ENCODE measurements around the gene KIAA1549. TPM values are rescaled to one million over a fixed set of nuclear protein-coding genes. Genes with fewer than 3 reads are reported as not detected.

The KIAA1549 gene
- total RNA-seq, 1 experiment from 2014 or later = 26.6 TPM

DNA sequence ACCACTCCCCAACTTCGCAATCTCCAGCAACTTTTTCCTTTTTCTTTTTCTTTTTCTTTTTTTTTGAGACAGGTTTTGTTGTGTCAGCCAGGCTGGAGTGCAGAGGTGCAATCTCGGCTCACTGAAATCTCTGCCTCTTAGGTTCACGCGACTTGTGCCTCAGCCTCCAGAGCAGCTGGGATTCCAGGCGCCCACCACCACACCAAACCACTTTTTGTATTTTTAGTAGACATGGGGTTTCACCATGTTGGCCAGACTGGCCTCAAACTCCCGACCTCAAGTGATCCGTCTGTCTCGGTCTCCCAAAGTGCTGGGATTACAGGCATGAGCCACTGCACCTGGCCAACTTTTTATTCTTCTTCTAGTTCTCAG lies 55.0 kb downstream of the KIAA1549 start:
- no peaks in the 10 kb centered on the region for H3K27me3 ChIP-seq (ENCODE audit: insufficient read depth, low read depth)
- DNase-seq = no peak
- no peak overlapping the region for H3K4me2 ChIP-seq
- H2AFZ ChIP-seq = no peak overlapping the region
- ChIA-PET POLR2A (ENCODE audit: unreplicated experiment) (no interaction called here), CTCF (interaction anchor here (0.7 kb wide), 1 partner anchor 79 kb away, joined by 3 read pairs; no protein-coding TSS in a partner anchor)
- H3K4me3 ChIP-seq = no peak overlapping the region
- peaks cover 9% of the 10 kb centered on the region for H3K4me1 ChIP-seq (replicated peaks; ENCODE audit: insufficient read depth)
- intact Hi-C loops (cut with micrococcal nuclease; ENCODE audit: unreplicated experiment) = no loop called here
- peak overlapping the region; percentile 46 for H3K27ac ChIP-seq
- H3K9me3 ChIP-seq (ENCODE audit: insufficient read depth, low read depth) = no peaks in the 10 kb centered on the region
- no TSS peak for BruUV-seq (replicated peaks)
- no peaks in the 10 kb centered on the region for H3K36me3 ChIP-seq (ENCODE audit: low read depth)
- no peaks in the 10 kb centered on the region for H3K79me2 ChIP-seq (ENCODE audit: low read depth)
- TF ChIP-seq, protein P1, sequence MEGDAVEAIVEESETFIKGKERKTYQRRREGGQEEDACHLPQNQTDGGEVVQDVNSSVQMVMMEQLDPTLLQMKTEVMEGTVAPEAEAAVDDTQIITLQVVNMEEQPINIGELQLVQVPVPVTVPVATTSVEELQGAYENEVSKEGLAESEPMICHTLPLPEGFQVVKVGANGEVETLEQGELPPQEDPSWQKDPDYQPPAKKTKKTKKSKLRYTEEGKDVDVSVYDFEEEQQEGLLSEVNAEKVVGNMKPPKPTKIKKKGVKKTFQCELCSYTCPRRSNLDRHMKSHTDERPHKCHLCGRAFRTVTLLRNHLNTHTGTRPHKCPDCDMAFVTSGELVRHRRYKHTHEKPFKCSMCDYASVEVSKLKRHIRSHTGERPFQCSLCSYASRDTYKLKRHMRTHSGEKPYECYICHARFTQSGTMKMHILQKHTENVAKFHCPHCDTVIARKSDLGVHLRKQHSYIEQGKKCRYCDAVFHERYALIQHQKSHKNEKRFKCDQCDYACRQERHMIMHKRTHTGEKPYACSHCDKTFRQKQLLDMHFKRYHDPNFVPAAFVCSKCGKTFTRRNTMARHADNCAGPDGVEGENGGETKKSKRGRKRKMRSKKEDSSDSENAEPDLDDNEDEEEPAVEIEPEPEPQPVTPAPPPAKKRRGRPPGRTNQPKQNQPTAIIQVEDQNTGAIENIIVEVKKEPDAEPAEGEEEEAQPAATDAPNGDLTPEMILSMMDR (conservative IDR thresholded peaks at IDR 0.05) = no peak
- no peak for TF ChIP-seq EZH2 (IDR thresholded peaks at IDR 0.05; ENCODE audit: low read depth)
- no peaks in the 10 kb centered on the region for H4K20me1 ChIP-seq (ENCODE audit: insufficient read depth)
- no peaks in the 10 kb centered on the region for H3K9me2 ChIP-seq (ENCODE audit: insufficient read depth)
- peaks cover 3% of the 10 kb centered on the region; the same call in 1 of the 2 replicates for H3F3A ChIP-seq (ENCODE audit: insufficient read depth, low read depth)

DNA sequence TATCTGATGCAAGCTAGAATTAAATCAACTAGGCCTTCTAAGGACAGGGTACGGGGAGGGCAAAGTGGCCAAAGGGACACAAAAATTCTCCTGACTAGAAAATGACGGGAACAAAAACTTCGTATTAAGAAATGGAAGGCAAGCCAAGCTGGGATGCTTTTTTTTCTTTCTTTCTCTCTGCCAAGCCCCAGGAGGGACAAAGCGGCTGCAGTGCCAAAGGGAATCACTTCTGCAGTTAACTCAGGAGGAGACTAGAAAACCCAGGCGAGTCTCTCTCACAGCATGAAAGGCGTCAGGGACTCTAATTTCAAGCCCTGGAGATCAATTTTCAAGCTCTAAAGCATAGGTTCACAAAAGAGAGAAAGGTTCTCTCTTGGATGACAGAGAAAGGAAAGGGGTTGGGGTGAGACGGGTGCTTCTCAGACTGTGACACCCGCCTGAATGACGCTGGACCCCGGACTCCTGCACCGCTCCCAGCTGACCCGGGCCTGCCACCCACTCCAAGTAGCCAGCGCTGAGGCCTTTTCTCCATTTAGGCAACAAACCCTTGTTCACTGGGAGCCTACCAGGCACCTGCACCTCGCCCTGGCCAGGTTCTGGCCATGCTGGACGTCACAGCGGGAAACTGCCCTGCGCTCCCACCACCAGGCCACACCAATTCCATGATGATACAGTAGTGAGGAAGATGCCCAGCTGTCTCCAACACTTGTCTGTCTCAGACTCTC lies 56.5 kb downstream of the KIAA1549 start:
- peaks cover 9% of the 10 kb centered on the region for H3K4me1 ChIP-seq (replicated peaks; ENCODE audit: insufficient read depth)
- no peak for TF ChIP-seq EZH2 (IDR thresholded peaks at IDR 0.05; ENCODE audit: low read depth)
- TF ChIP-seq, protein P1 (conservative IDR thresholded peaks at IDR 0.05) = no peak
- no peak overlapping the region for H3K27ac ChIP-seq
- H4K20me1 ChIP-seq (ENCODE audit: insufficient read depth) = no peaks in the 10 kb centered on the region
- H3K27me3 ChIP-seq (ENCODE audit: insufficient read depth, low read depth) = no peaks in the 10 kb centered on the region
- H3K79me2 ChIP-seq (ENCODE audit: low read depth) = no peaks in the 10 kb centered on the region
- no peak overlapping the region for H3K4me3 ChIP-seq
- H2AFZ ChIP-seq = no peak overlapping the region
- CTCF ChIA-PET = interaction anchor here (0.6 kb wide), 1 partner anchor 1046 kb away, joined by 3 read pairs; no protein-coding TSS in a partner anchor
- BruUV-seq (replicated peaks) = no TSS peak
- H3K36me3 ChIP-seq (ENCODE audit: low read depth) = no peaks in the 10 kb centered on the region
- no peak overlapping the region for H3K4me2 ChIP-seq
- DNase-seq = no peak
- H3K9me3 ChIP-seq (ENCODE audit: insufficient read depth, low read depth) = no peaks in the 10 kb centered on the region
- H3K9me2 ChIP-seq (ENCODE audit: insufficient read depth) = no peaks in the 10 kb centered on the region
- peaks cover 3% of the 10 kb centered on the region; the same call in 1 of the 2 replicates for H3F3A ChIP-seq (ENCODE audit: insufficient read depth, low read depth)
- POLR2A ChIA-PET (ENCODE audit: unreplicated experiment) = no interaction called here
- intact Hi-C loops (cut with micrococcal nuclease; ENCODE audit: unreplicated experiment) = no loop called here

DNA sequence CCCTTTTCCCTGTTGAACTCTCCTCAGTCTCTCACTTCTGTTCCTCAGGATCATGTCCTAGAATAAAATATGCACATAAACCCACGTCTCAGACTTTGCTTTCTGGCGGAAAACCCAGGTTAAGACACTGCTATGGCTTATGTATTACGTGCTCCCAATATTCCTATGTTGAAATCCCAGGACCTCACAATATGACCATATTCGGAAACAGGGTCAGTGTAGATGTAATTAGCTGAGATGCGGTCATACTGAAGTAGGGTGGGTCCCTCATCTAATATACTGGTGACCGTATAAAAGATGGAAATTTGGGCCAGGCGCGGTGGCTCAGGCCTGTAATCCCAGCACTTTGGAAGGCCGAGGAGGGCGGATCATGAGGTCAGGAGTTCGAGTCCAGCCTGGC lies 59.9 kb downstream of the KIAA1549 start:
- DNase-seq = no peak
- Histone ChIP-seq H3K27me3 (ENCODE audit: insufficient read depth, low read depth) (no peaks in the 10 kb centered on the region), H3K36me3 (ENCODE audit: low read depth) (no peaks in the 10 kb centered on the region), H3K4me1 (replicated peaks; ENCODE audit: insufficient read depth) (peaks cover 6% of the 10 kb centered on the region), H3K27ac (no peak overlapping the region), H3K9me3 (ENCODE audit: insufficient read depth, low read depth) (no peaks in the 10 kb centered on the region), H3K4me3 (no peak overlapping the region), H4K20me1 (ENCODE audit: insufficient read depth) (no peaks in the 10 kb centered on the region), H2AFZ (no peak overlapping the region), H3K9me2 (ENCODE audit: insufficient read depth) (no peaks in the 10 kb centered on the region), H3K79me2 (ENCODE audit: low read depth) (no peaks in the 10 kb centered on the region), H3K4me2 (no peak overlapping the region), H3F3A (ENCODE audit: insufficient read depth, low read depth) (no peaks in the 10 kb centered on the region)
- BruUV-seq (replicated peaks) = no TSS peak
- CTCF ChIA-PET = no interaction called here
- intact Hi-C loops (cut with micrococcal nuclease; ENCODE audit: unreplicated experiment) = no loop called here
- TF ChIP-seq, protein P1 (conservative IDR thresholded peaks at IDR 0.05) = no peak
- POLR2A ChIA-PET (ENCODE audit: unreplicated experiment) = no interaction called here
